Keratinocyte (primary cell): ENCODE data around the gene TAC3. TPM values are rescaled to one million over a fixed set of nuclear protein-coding genes. Genes with fewer than 3 reads are reported as not detected.

ENCODE experiments used
- DNase-seq: peaks from one replicate; pipeline ENCODE4 v3.0.0-alpha.2; 2011; ENCODE audit warnings: low read depth, missing footprints, low spot score
- FAIRE-seq: peaks from 2 replicates; lab custom pipeline; 2011; peaks lifted over from hg19 to GRCh38; lab: Jason Lieb, UNC
- H2AFZ ChIP-seq: 2 replicates; pipeline ENCODE4 v1.6.0; 2012; ENCODE audit warnings: low read length, control low read depth, inconsistent platforms; ENCODE audit not compliant: control insufficient read depth
- H3K27ac ChIP-seq: 2 replicates; pipeline ENCODE4 v1.5.1; 2011; ENCODE audit warnings: low read length; ENCODE audit not compliant: control insufficient read depth, insufficient read depth
- H3K27me3 ChIP-seq: 3 replicates; pipeline ENCODE4 v1.6.0; 2011; ENCODE audit warnings: low read length; ENCODE audit not compliant: control insufficient read depth, insufficient read depth; ENCODE audit errors: extremely low read depth
- H3K36me3 ChIP-seq, 2 experiments: 2 replicates in 1 of 2; 3 replicates in 1 of 2; pipeline ENCODE4 v1.5.1; 2011; ENCODE audit warnings: low read length in 2 of 2, mild to moderate bottlenecking in 1 of 2; ENCODE audit not compliant: control insufficient read depth in 2 of 2, insufficient read depth in 2 of 2; ENCODE audit errors: extremely low read depth in 1 of 2
- H3K4me1 ChIP-seq: 3 replicates; pipeline ENCODE4 v1.5.1; 2011; ENCODE audit warnings: low read length; ENCODE audit not compliant: control insufficient read depth, insufficient read depth; ENCODE audit errors: extremely low read depth
- H3K4me2 ChIP-seq: 3 replicates; pipeline ENCODE4 v1.6.0; 2011; ENCODE audit warnings: low read depth, low read length; ENCODE audit not compliant: control insufficient read depth, insufficient read depth; ENCODE audit errors: extremely low read depth
- H3K4me3 ChIP-seq, 3 experiments: fragments of 200-600 bp in 1 of 3; sonication (generic) in 1 of 3; 2 replicates in 2 of 3; 3 replicates in 1 of 3; pipeline ENCODE4 v1.5.1; 2011 to 2016; ENCODE audit warnings: low read length in 3 of 3, mild to moderate bottlenecking in 3 of 3, control low read depth in 2 of 3, inconsistent platforms in 1 of 3, low read depth in 1 of 3, mixed read lengths in 1 of 3, mixed run types in 1 of 3, moderate library complexity in 1 of 3; ENCODE audit not compliant: control insufficient read depth in 2 of 3, insufficient read depth in 2 of 3; ENCODE audit errors: extremely low read depth in 1 of 3
- H3K79me2 ChIP-seq: 2 replicates; pipeline ENCODE4 v1.6.0; 2012; ENCODE audit warnings: low read length; ENCODE audit not compliant: control insufficient read depth, insufficient read depth
- H3K9ac ChIP-seq: 3 replicates; pipeline ENCODE4 v1.6.0; 2011; ENCODE audit warnings: low read length; ENCODE audit not compliant: control insufficient read depth, insufficient read depth; ENCODE audit errors: extremely low read depth
- H3K9me1 ChIP-seq: 3 replicates; pipeline ENCODE4 v1.6.0; 2011; ENCODE audit warnings: low read length; ENCODE audit not compliant: control insufficient read depth, insufficient read depth; ENCODE audit errors: extremely low read depth
- H3K9me3 ChIP-seq: 2 replicates; pipeline ENCODE4 v1.5.1; 2012; ENCODE audit warnings: low read depth, low read length; ENCODE audit not compliant: control insufficient read depth
- H4K20me1 ChIP-seq: 3 replicates; pipeline ENCODE4 v1.6.0; 2011; ENCODE audit warnings: low read length; ENCODE audit not compliant: control insufficient read depth, insufficient read depth; ENCODE audit errors: extremely low read depth
- EZH2 ChIP-seq: IDR thresholded peaks from one replicate; pipeline ENCODE4 v1.6.1; 2012; ENCODE audit warnings: inconsistent platforms, mild to moderate bottlenecking, low read length, moderate library complexity
- dilution Hi-C: fragments of 300-500 bp; cut with MboI; formaldehyde crosslinking; loops from one replicate; pipeline ENCODE4 v1.7.0; 2020; ENCODE audit warnings: low sequenced_read_pairs; ENCODE audit not compliant: extremely low pct_ligation_motif_present
- polyA plus RNA-seq, 5 experiments: library from polyadenylated mRNA; depleted of rRNA in 3 of 5; stranded (reverse) in 3 of 5; stranded (forward) in 1 of 5; unstranded in 1 of 5; fragments of >200 nt; gene quantifications; 1 replicate in 1 of 5; 2 replicates in 3 of 5; 3 replicates in 1 of 5; pipeline versions ENCODE4 v1.2.1 to v1.2.3, GENCODE V29; 2011 to 2012; ENCODE audit warnings: missing spikeins in 2 of 5, low read depth in 1 of 5, low replicate concordance in 1 of 5
- TF ChIP-seq, protein P1 (sequence below), 3 experiments: IDR thresholded peaks in 1 of 3; conservative IDR thresholded peaks in 1 of 3; optimal IDR thresholded peaks in 1 of 3; 2 replicates in 2 of 3; 3 replicates in 1 of 3; pipeline versions ENCODE3 to v1.5.1; 2011; ENCODE audit warnings: low read length in 3 of 3, mild to moderate bottlenecking in 3 of 3, moderate library complexity in 2 of 3, control low read depth in 1 of 3, inconsistent platforms in 1 of 3; ENCODE audit not compliant: insufficient read depth in 2 of 3; ENCODE audit errors: extremely low read depth in 1 of 3

The TAC3 gene
- polyA plus RNA-seq, 1 donor (not counting 4 experiments of a cell fraction or from before 2014, with no cell fraction given): not detected

DNA sequence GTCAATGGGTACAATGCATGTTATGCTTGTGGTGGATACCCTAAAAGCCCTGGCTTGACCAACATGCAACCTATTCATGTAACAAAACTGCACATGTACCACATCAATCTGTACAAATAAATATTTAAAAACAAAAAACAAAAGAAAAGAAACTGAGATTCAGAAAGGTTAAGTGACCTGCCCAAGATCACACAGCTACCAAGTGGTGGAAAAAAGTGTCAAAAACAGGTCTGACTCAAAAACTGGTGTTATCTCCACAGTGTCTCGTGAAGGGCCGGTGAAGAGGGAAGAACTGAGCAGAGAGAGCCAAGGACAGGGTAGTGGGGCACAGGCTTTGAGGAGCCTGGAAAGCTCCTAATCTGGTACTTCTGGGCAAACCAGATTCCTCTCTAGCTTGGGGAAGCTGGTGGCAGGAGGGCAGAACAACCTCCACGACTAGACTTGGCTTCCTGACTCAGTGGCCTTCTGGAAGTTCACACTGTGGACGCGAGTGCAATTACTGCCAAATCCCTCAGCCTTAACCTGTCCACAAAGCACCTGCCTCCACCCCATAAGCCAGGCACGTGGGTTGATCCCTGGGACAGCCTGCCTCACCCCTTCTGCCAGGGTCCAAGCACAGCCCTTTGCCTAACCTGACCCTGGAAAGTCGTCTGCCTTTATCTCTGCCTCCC lies 25.5 kb downstream of the TAC3 start:
- Histone ChIP-seq H3K9ac (no peak overlapping the region), H2AFZ (no peak overlapping the region), H3K4me1 (peaks cover 22% of the 10 kb centered on the region), H3K9me1 (peaks cover 3% of the 10 kb centered on the region), H3K27ac (no peak overlapping the region), H3K79me2 (no peaks in the 10 kb centered on the region), H3K36me3 (no peaks in the 10 kb centered on the region), H3K4me3 (no peak overlapping the region), H3K27me3 (no peaks in the 10 kb centered on the region), H3K4me2 (no peak overlapping the region), H3K9me3 (no peaks in the 10 kb centered on the region), H4K20me1 (no peaks in the 10 kb centered on the region)
- dilution Hi-C loops: no loop called here
- FAIRE-seq (no peak), DNase-seq (no peak)
- TF ChIP-seq, protein P1, sequence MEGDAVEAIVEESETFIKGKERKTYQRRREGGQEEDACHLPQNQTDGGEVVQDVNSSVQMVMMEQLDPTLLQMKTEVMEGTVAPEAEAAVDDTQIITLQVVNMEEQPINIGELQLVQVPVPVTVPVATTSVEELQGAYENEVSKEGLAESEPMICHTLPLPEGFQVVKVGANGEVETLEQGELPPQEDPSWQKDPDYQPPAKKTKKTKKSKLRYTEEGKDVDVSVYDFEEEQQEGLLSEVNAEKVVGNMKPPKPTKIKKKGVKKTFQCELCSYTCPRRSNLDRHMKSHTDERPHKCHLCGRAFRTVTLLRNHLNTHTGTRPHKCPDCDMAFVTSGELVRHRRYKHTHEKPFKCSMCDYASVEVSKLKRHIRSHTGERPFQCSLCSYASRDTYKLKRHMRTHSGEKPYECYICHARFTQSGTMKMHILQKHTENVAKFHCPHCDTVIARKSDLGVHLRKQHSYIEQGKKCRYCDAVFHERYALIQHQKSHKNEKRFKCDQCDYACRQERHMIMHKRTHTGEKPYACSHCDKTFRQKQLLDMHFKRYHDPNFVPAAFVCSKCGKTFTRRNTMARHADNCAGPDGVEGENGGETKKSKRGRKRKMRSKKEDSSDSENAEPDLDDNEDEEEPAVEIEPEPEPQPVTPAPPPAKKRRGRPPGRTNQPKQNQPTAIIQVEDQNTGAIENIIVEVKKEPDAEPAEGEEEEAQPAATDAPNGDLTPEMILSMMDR (optimal IDR thresholded peaks at IDR 0.05 in 1 of 3, IDR thresholded peaks at IDR 0.05 in 1 of 3, conservative IDR thresholded peaks at IDR 0.05 in 1 of 3; ENCODE audit: extremely low read depth in 1 of 3, insufficient read depth in 2 of 3, low read length in 3 of 3): no peak
- TF ChIP-seq EZH2: no peak

DNA sequence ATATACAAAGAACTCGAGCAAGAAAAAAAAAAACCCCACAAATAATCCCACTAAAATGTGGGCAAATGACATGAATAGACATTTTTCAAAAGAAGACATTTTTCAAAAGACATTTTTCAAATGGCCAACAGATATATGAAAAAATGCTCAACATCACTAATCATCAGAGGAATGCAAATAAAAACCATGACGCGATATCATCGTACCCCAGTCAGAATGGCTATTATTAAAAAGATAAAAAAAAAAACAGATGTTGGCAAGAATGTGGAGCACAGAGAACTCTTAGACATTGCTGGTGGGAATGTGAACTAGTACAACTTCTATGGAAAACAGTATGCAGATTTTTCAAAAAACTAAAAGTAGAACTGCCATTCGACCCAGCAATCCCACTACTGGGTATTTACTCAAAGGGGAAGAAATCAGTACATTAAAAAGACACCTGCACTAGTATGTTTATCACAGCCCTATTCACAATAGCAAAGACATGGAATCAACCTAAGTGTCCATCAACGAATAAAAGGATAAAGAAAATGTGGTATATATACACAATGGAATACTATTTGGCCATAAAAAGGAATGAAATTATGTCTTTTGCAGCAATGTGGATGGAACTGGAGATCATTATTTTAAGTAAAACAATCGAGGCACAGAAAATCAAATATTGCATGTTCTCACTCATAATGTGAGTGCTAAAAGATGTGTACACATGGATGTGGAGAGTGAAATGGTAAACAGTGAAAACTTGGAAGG lies 26.3 kb downstream of the TAC3 start:
- H2AFZ ChIP-seq: no peak overlapping the region
- H3K9me3 ChIP-seq: no peaks in the 10 kb centered on the region
- H3K36me3 ChIP-seq: no peaks in the 10 kb centered on the region
- no peak overlapping the region for H3K27ac ChIP-seq
- dilution Hi-C loops: no loop called here
- DNase-seq: no peak
- H3K27me3 ChIP-seq: no peaks in the 10 kb centered on the region
- no peak overlapping the region for H3K4me2 ChIP-seq
- no peaks in the 10 kb centered on the region for H4K20me1 ChIP-seq
- H3K4me1 ChIP-seq: peaks cover 24% of the 10 kb centered on the region
- no peak for TF ChIP-seq EZH2
- TF ChIP-seq, protein P1 (optimal IDR thresholded peaks at IDR 0.05 in 1 of 3, IDR thresholded peaks at IDR 0.05 in 1 of 3, conservative IDR thresholded peaks at IDR 0.05 in 1 of 3; ENCODE audit: extremely low read depth in 1 of 3, insufficient read depth in 2 of 3, low read length in 3 of 3): no peak
- no peak overlapping the region for H3K9ac ChIP-seq
- peaks cover 3% of the 10 kb centered on the region for H3K9me1 ChIP-seq
- no peaks in the 10 kb centered on the region for H3K79me2 ChIP-seq
- no peak for FAIRE-seq
- H3K4me3 ChIP-seq: no peak overlapping the region
